Measurements from ENCODE around the gene GALNT17.

GRCh38 chr7:71679480-71679879 is 547.5 kb downstream of the GALNT17 start:
- no peak for TF ChIP-seq POLR2A (IDR thresholded peaks at IDR 0.05)
- TF ChIP-seq, protein P1, sequence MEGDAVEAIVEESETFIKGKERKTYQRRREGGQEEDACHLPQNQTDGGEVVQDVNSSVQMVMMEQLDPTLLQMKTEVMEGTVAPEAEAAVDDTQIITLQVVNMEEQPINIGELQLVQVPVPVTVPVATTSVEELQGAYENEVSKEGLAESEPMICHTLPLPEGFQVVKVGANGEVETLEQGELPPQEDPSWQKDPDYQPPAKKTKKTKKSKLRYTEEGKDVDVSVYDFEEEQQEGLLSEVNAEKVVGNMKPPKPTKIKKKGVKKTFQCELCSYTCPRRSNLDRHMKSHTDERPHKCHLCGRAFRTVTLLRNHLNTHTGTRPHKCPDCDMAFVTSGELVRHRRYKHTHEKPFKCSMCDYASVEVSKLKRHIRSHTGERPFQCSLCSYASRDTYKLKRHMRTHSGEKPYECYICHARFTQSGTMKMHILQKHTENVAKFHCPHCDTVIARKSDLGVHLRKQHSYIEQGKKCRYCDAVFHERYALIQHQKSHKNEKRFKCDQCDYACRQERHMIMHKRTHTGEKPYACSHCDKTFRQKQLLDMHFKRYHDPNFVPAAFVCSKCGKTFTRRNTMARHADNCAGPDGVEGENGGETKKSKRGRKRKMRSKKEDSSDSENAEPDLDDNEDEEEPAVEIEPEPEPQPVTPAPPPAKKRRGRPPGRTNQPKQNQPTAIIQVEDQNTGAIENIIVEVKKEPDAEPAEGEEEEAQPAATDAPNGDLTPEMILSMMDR (IDR thresholded peaks at IDR 0.05), result no peak

All from uterus (tissue), 2 donors.